SK-MEL-5 (cell line): ENCODE data around the gene B4GALT1. TPM values are rescaled to one million over a fixed set of nuclear protein-coding genes. Genes with fewer than 3 reads are reported as not detected.

Source experiments
- DNase-seq: peaks from one replicate; pipeline ENCODE4 v3.0.0-alpha.2; 2016; ENCODE audit warnings: low read depth, low spot score
- in situ Hi-C: cut with HindIII; loops from 2 replicates; pipeline ENCODE4 v1.10.0; 2016; ENCODE audit warnings: low sequenced_read_pairs, high pct_unique_total_duplicates, low pct_unique_long_range_greater_than_20kb
- total RNA-seq: library from RNA; depleted of rRNA; stranded (reverse); fragments of >200 nt; shearing (Covaris generic); gene quantifications from 2 replicates; pipeline ENCODE4 v1.2.3, GENCODE V29; 2014

The B4GALT1 gene
- total RNA-seq, 1 experiment from 2014 or later, result 12.7 TPM

GRCh38 chr9:33153001-33153400 is 14.1 kb downstream of the B4GALT1 start:
- in situ Hi-C loops, result no loop called here
- no peak for DNase-seq

- no peak for DNase-seq
- in situ Hi-C loops, result no loop called here
Observed at GRCh38 chr9:33151601-33152000, 15.5 kb downstream of the B4GALT1 start.

- DNase-seq, result no peak
- in situ Hi-C loops, result no loop called here
Observed at GRCh38 chr9:33151007-33151557, 16.1 kb downstream of the B4GALT1 start.

GRCh38 chr9:33148367-33149014 is 18.6 kb downstream of the B4GALT1 start:
- in situ Hi-C loops, result no loop called here
- no peak for DNase-seq

GRCh38 chr9:33147416-33148169 is 19.5 kb downstream of the B4GALT1 start:
- DNase-seq, result no peak
- in situ Hi-C loops, result no loop called here

- in situ Hi-C loops, result no loop called here
- DNase-seq, result no peak
Observed at GRCh38 chr9:33146298-33146697, 20.8 kb downstream of the B4GALT1 start.

GRCh38 chr9:33144551-33144950 is 22.6 kb downstream of the B4GALT1 start:
- in situ Hi-C loops, result no loop called here
- no peak for DNase-seq

GRCh38 chr9:33143241-33143661 is 23.9 kb downstream of the B4GALT1 start:
- no peak for DNase-seq
- in situ Hi-C loops, result no loop called here

- no peak for DNase-seq
- in situ Hi-C loops, result no loop called here
Observed at GRCh38 chr9:33142535-33142934, 24.6 kb downstream of the B4GALT1 start.

GRCh38 chr9:33140401-33141360 is 26.5 kb downstream of the B4GALT1 start:
- in situ Hi-C loops, result no loop called here
- no peak for DNase-seq

- in situ Hi-C loops, result no loop called here
- DNase-seq, result no peak
Observed at GRCh38 chr9:33139421-33140228, 27.5 kb downstream of the B4GALT1 start.

GRCh38 chr9:33138768-33139167 is 28.4 kb downstream of the B4GALT1 start:
- in situ Hi-C loops, result no loop called here
- DNase-seq, result no peak

GRCh38 chr9:33137781-33138264 is 29.3 kb downstream of the B4GALT1 start:
- in situ Hi-C loops, result no loop called here
- DNase-seq, result no peak

- DNase-seq, result no peak
- in situ Hi-C loops, result no loop called here
Observed at GRCh38 chr9:33136721-33137670, 30.1 kb downstream of the B4GALT1 start.

GRCh38 chr9:33135470-33135958 is 31.6 kb downstream of the B4GALT1 start:
- in situ Hi-C loops, result no loop called here
- DNase-seq, result no peak

GRCh38 chr9:33135031-33135461 is 32.1 kb downstream of the B4GALT1 start:
- DNase-seq, result no peak
- in situ Hi-C loops, result no loop called here
